SK-N-SH (cell line): Measurements from ENCODE around the gene KDSR. TPM values are rescaled to one million over a fixed set of nuclear protein-coding genes. Genes with fewer than 3 reads are reported as not detected.

Experiments used
- CTCF ChIA-PET: fragments of 300-600, 350-600 bp; formaldehyde crosslinking; extraction: SDS; loops from one replicate; lab custom pipeline; 2021; lab: Yijun Ruan, JAX
- POLR2A ChIA-PET: fragments of 350-600 bp; sonication (Branson Sonifier 250); formaldehyde crosslinking; extraction: SDS; loops from one replicate; lab custom pipeline; 2020; ENCODE audit warnings: antibody characterized with exemption, inconsistent platforms; lab: Yijun Ruan, JAX
- DNase-seq: peaks from one replicate; pipeline ENCODE4 v3.0.0; 2012
- H2AFZ ChIP-seq: fragments of 200-600 bp; sonication (generic); 2 replicates; pipeline ENCODE4 v1.8.1; 2016; ENCODE audit warnings: antibody characterized with exemption, mild to moderate bottlenecking, low read depth
- H3F3A ChIP-seq: fragments of 200-600 bp; sonication (generic); replicated peaks from 2 replicates; pipeline ENCODE3; 2016; ENCODE audit warnings: antibody characterized with exemption, mild to moderate bottlenecking; ENCODE audit not compliant: insufficient read depth
- H3K27ac ChIP-seq, 2 experiments: fragments of 200-500 bp in 1 of 2; fragments of 200-600 bp in 1 of 2; sonication (Bioruptor generic) in 1 of 2; sonication (generic), shearing (Covaris generic) in 1 of 2; 2 replicates each; pipeline versions ENCODE4 v1.5.1 to v1.6.1; 2014 to 2016; ENCODE audit warnings: low read depth in 2 of 2, inconsistent platforms in 1 of 2, low read length in 1 of 2, mild to moderate bottlenecking in 1 of 2, mixed read lengths in 1 of 2
- H3K27me3 ChIP-seq: fragments of 200-600 bp; sonication (generic), shearing (Covaris generic); 2 replicates; pipeline ENCODE4 v1.6.1; 2016; ENCODE audit warnings: mixed run types; ENCODE audit not compliant: insufficient read depth
- H3K36me3 ChIP-seq, 2 experiments: fragments of 200-500 bp in 1 of 2; fragments of 200-600 bp in 1 of 2; sonication (Bioruptor generic) in 1 of 2; sonication (generic) in 1 of 2; replicated peaks in 1 of 2; 2 replicates each; pipeline versions ENCODE3 to v1.5.1; 2014 to 2016; ENCODE audit warnings: low read length in 1 of 2, mild to moderate bottlenecking in 1 of 2; ENCODE audit not compliant: insufficient read depth in 2 of 2, control insufficient read depth in 1 of 2
- H3K4me1 ChIP-seq, 2 experiments: fragments of 200-500 bp in 1 of 2; fragments of 200-600 bp in 1 of 2; sonication (Bioruptor generic) in 1 of 2; sonication (generic), shearing (Covaris generic) in 1 of 2; 2 replicates each; pipeline versions ENCODE4 v1.5.1 to v1.6.1; 2014 to 2016; ENCODE audit warnings: low read depth in 1 of 2, low read length in 1 of 2, mixed run types in 1 of 2; ENCODE audit not compliant: insufficient read depth in 2 of 2, control insufficient read depth in 1 of 2
- H3K4me2 ChIP-seq: fragments of 200-600 bp; sonication (generic), shearing (Covaris generic); 2 replicates; pipeline ENCODE4 v1.6.1; 2017; ENCODE audit warnings: mixed run types
- H3K4me3 ChIP-seq, 2 experiments: fragments of 200-500 bp in 1 of 2; fragments of 200-600 bp in 1 of 2; sonication (Bioruptor generic) in 1 of 2; sonication (generic), shearing (Covaris generic) in 1 of 2; 2 replicates each; pipeline versions ENCODE4 v1.5.1 to v1.8.1; 2014 to 2016; ENCODE audit warnings: low read depth in 2 of 2, inconsistent platforms in 1 of 2, low read length in 1 of 2, mild to moderate bottlenecking in 1 of 2, mixed read lengths in 1 of 2, moderate library complexity in 1 of 2
- H3K79me2 ChIP-seq: fragments of 200-600 bp; sonication (generic); 2 replicates; pipeline ENCODE4 v1.8.1; 2017; ENCODE audit warnings: mild to moderate bottlenecking; ENCODE audit not compliant: insufficient read depth
- H3K9ac ChIP-seq: fragments of 200-600 bp; sonication (generic); 2 replicates; pipeline ENCODE4 v1.6.1; 2017; ENCODE audit warnings: mixed run types
- H3K9me2 ChIP-seq: fragments of 200-600 bp; sonication (generic); 2 replicates; pipeline ENCODE4 v1.6.1; 2017; ENCODE audit warnings: mixed run types
- H3K9me3 ChIP-seq: fragments of 200-600 bp; sonication (generic); 2 replicates; pipeline ENCODE4 v1.6.1; 2017; ENCODE audit warnings: mixed run types, mild to moderate bottlenecking, moderate library complexity
- H4K20me1 ChIP-seq: fragments of 200-600 bp; sonication (generic); 2 replicates; pipeline ENCODE4 v1.6.1; 2017; ENCODE audit warnings: mild to moderate bottlenecking, mixed run types; ENCODE audit not compliant: insufficient read depth
- CHD2 ChIP-seq: fragments of 150-350 bp; IDR thresholded peaks from 2 replicates; pipeline ENCODE4 v1.6.1; 2018; ENCODE audit warnings: low read length; ENCODE audit not compliant: partially characterized antibody
- ELF1 ChIP-seq: IDR thresholded peaks from 2 replicates; pipeline ENCODE4 v1.4.0; 2012
- EP300 ChIP-seq, 2 experiments: IDR thresholded peaks; 2 replicates each; pipeline versions ENCODE4 v1.4.0 to v1.6.1; 2012; ENCODE audit warnings: borderline replicate concordance in 1 of 2, low read depth in 1 of 2, low read length in 1 of 2
- EZH2phosphoT487 ChIP-seq: fragments of 200-600 bp; sonication (generic); IDR thresholded peaks from 2 replicates; pipeline ENCODE4 v1.6.1; 2017; ENCODE audit warnings: low read depth, mixed run types, mild to moderate bottlenecking, antibody characterized with exemption, moderate library complexity, borderline replicate concordance
- FOXJ3 ChIP-seq: sonication (generic); formaldehyde crosslinking; IDR thresholded peaks from 2 replicates; pipeline ENCODE4 v1.5.1; 2020; ENCODE audit warnings: mild to moderate bottlenecking, missing genetic modification reagents
- GABPA ChIP-seq: IDR thresholded peaks from 2 replicates; pipeline ENCODE4 v1.4.0; 2012; ENCODE audit warnings: low read depth, mild to moderate bottlenecking
- GATA2 ChIP-seq: sonication (generic); formaldehyde crosslinking; IDR thresholded peaks from 2 replicates; pipeline ENCODE4 v1.5.0; 2020; ENCODE audit warnings: mild to moderate bottlenecking, missing genetic modification reagents
- JUND ChIP-seq: IDR thresholded peaks from 2 replicates; pipeline ENCODE4 v1.4.0; 2012
- NRF1 ChIP-seq: IDR thresholded peaks from 2 replicates; pipeline ENCODE4 v1.6.1; 2012; ENCODE audit warnings: low read depth, mild to moderate bottlenecking, low read length
- RFX5 ChIP-seq: IDR thresholded peaks from 2 replicates; pipeline ENCODE4 v1.6.1; 2012; ENCODE audit warnings: mild to moderate bottlenecking, improper control_type of control experiment, low read length
- RXRA ChIP-seq: IDR thresholded peaks from 2 replicates; pipeline ENCODE4 v1.4.0; 2012; ENCODE audit warnings: low read depth, mild to moderate bottlenecking, borderline replicate concordance
- SMC3 ChIP-seq: IDR thresholded peaks from 2 replicates; pipeline ENCODE4 v1.6.1; 2012; ENCODE audit warnings: low read depth, low read length, improper control_type of control experiment
- YY1 ChIP-seq: IDR thresholded peaks from 2 replicates; pipeline ENCODE4 v1.4.0; 2012; ENCODE audit warnings: low read depth, mild to moderate bottlenecking
- WGBS: methylation state at CpG from one replicate; pipeline ENCODE4 v1.1.6; 2017; ENCODE audit warnings: low lambda C conversion rate; 5-methylcytosine and 5-hydroxymethylcytosine counted together
- polyA plus RNA-seq, 3 experiments: library from polyadenylated mRNA; depleted of rRNA; stranded (reverse); fragments of >200 nt; gene quantifications; 2 replicates each; pipeline ENCODE4 v1.2.3, GENCODE V29; 2012
- TF ChIP-seq, protein P1 (sequence below): IDR thresholded peaks from 2 replicates; pipeline ENCODE4 v1.4.0; 2012; ENCODE audit warnings: low read depth
- TF ChIP-seq, protein P2 (sequence below): IDR thresholded peaks from 2 replicates; pipeline ENCODE4 v1.6.1; 2012; ENCODE audit warnings: mild to moderate bottlenecking, low read depth, low read length, moderate library complexity
- TF ChIP-seq, protein P3 (sequence below): fragments of 200-600 bp; sonication (generic); IDR thresholded peaks from 2 replicates; pipeline ENCODE4 v1.6.1; 2017; ENCODE audit warnings: antibody characterized with exemption, mild to moderate bottlenecking, moderate library complexity
- TF ChIP-seq, protein P4 (sequence below): IDR thresholded peaks from 2 replicates; pipeline ENCODE4 v1.4.0; 2012; ENCODE audit warnings: low read depth, borderline replicate concordance
- TF ChIP-seq, protein P5 (sequence below): IDR thresholded peaks from 2 replicates; pipeline ENCODE4; 2012

Gene KDSR
- polyA plus RNA-seq, 1 of the 3 experiments (the other 2 are of a cell fraction): 22.3 TPM

DNA sequence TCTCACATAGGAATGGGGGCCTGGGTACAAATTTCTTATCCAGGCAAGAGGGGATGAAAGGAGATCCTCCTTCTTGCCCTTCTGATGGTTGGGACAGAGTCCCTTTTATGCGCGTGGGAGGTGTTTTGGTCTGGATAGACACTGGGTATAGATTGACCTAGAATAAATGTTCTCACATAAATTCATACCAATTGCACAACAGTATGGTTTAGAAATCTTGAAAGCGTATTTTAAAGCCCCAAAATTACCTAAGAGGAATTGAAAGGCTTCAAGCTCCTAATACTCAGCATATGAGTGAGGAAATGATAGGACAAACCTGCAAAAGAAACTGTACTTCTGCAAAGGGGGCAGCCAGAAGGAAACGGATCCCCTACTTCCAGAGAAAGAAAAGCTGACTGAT lies 44.8 kb downstream of the KDSR start:
- H3F3A ChIP-seq: peaks cover 8% of the 10 kb centered on the region
- no peak overlapping the region for H3K4me3 ChIP-seq
- H3K4me1 ChIP-seq: peaks cover 5 to 17% of the 10 kb centered on the region in 2 experiments; a peak in 2 of 4 replicates
- H3K9ac ChIP-seq: no peak overlapping the region
- ChIA-PET POLR2A (no interaction called here), CTCF (interaction anchor here (0.7 to 8.0 kb wide), 35 partner anchors 8 to 739 kb away, joined by 3 to 129 read pairs (median 5); partner anchors contain the start of gene VPS4B)
- WGBS: 93% methylated on average over 4 of the region's 4 CpGs
- H3K4me2 ChIP-seq: no peak overlapping the region
- no peaks in the 10 kb centered on the region for H3K9me2 ChIP-seq
- H3K27me3 ChIP-seq: no peaks in the 10 kb centered on the region; the same call in 1 of the 2 replicates
- no peaks in the 10 kb centered on the region for H3K36me3 ChIP-seq
- no peaks in the 10 kb centered on the region for H4K20me1 ChIP-seq
- no peaks in the 10 kb centered on the region for H3K79me2 ChIP-seq
- TF ChIP-seq GABPA: no peak
- no peak for TF ChIP-seq EZH2phosphoT487
- TF ChIP-seq, protein P1, sequence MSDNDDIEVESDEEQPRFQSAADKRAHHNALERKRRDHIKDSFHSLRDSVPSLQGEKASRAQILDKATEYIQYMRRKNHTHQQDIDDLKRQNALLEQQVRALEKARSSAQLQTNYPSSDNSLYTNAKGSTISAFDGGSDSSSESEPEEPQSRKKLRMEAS: no peak
- TF ChIP-seq, protein P2, sequence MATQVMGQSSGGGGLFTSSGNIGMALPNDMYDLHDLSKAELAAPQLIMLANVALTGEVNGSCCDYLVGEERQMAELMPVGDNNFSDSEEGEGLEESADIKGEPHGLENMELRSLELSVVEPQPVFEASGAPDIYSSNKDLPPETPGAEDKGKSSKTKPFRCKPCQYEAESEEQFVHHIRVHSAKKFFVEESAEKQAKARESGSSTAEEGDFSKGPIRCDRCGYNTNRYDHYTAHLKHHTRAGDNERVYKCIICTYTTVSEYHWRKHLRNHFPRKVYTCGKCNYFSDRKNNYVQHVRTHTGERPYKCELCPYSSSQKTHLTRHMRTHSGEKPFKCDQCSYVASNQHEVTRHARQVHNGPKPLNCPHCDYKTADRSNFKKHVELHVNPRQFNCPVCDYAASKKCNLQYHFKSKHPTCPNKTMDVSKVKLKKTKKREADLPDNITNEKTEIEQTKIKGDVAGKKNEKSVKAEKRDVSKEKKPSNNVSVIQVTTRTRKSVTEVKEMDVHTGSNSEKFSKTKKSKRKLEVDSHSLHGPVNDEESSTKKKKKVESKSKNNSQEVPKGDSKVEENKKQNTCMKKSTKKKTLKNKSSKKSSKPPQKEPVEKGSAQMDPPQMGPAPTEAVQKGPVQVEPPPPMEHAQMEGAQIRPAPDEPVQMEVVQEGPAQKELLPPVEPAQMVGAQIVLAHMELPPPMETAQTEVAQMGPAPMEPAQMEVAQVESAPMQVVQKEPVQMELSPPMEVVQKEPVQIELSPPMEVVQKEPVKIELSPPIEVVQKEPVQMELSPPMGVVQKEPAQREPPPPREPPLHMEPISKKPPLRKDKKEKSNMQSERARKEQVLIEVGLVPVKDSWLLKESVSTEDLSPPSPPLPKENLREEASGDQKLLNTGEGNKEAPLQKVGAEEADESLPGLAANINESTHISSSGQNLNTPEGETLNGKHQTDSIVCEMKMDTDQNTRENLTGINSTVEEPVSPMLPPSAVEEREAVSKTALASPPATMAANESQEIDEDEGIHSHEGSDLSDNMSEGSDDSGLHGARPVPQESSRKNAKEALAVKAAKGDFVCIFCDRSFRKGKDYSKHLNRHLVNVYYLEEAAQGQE: no peak
- no peak for TF ChIP-seq JUND
- no peak for TF ChIP-seq ELF1
- no peak for TF ChIP-seq RFX5
- TF ChIP-seq CHD2: no peak
- TF ChIP-seq, protein P3, sequence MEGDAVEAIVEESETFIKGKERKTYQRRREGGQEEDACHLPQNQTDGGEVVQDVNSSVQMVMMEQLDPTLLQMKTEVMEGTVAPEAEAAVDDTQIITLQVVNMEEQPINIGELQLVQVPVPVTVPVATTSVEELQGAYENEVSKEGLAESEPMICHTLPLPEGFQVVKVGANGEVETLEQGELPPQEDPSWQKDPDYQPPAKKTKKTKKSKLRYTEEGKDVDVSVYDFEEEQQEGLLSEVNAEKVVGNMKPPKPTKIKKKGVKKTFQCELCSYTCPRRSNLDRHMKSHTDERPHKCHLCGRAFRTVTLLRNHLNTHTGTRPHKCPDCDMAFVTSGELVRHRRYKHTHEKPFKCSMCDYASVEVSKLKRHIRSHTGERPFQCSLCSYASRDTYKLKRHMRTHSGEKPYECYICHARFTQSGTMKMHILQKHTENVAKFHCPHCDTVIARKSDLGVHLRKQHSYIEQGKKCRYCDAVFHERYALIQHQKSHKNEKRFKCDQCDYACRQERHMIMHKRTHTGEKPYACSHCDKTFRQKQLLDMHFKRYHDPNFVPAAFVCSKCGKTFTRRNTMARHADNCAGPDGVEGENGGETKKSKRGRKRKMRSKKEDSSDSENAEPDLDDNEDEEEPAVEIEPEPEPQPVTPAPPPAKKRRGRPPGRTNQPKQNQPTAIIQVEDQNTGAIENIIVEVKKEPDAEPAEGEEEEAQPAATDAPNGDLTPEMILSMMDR: no peak
- TF ChIP-seq, protein P4, sequence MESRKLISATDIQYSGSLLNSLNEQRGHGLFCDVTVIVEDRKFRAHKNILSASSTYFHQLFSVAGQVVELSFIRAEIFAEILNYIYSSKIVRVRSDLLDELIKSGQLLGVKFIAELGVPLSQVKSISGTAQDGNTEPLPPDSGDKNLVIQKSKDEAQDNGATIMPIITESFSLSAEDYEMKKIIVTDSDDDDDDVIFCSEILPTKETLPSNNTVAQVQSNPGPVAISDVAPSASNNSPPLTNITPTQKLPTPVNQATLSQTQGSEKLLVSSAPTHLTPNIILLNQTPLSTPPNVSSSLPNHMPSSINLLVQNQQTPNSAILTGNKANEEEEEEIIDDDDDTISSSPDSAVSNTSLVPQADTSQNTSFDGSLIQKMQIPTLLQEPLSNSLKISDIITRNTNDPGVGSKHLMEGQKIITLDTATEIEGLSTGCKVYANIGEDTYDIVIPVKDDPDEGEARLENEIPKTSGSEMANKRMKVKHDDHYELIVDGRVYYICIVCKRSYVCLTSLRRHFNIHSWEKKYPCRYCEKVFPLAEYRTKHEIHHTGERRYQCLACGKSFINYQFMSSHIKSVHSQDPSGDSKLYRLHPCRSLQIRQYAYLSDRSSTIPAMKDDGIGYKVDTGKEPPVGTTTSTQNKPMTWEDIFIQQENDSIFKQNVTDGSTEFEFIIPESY: no peak
- TF ChIP-seq EP300 (IDR thresholded peaks at IDR 0.05; ENCODE audit: borderline replicate concordance in 1 of 2, low read depth in 1 of 2, low read length in 1 of 2): no peak
- TF ChIP-seq FOXJ3 (CRISPR knock-in tag): no peak
- TF ChIP-seq NRF1: no peak
- no peak for TF ChIP-seq SMC3
- TF ChIP-seq GATA2 (CRISPR knock-in tag): no peak
- TF ChIP-seq, protein P5, sequence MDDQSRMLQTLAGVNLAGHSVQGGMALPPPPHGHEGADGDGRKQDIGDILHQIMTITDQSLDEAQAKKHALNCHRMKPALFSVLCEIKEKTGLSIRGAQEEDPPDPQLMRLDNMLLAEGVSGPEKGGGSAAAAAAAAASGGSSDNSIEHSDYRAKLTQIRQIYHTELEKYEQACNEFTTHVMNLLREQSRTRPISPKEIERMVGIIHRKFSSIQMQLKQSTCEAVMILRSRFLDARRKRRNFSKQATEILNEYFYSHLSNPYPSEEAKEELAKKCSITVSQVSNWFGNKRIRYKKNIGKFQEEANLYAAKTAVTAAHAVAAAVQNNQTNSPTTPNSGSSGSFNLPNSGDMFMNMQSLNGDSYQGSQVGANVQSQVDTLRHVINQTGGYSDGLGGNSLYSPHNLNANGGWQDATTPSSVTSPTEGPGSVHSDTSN: no peak
- no peak for TF ChIP-seq YY1
- no peak for TF ChIP-seq RXRA
- H2AFZ ChIP-seq: peak overlapping the region; percentile 42; the same call in 1 of the 2 replicates
- no peak for DNase-seq
- no peaks in the 10 kb centered on the region for H3K9me3 ChIP-seq
- H3K27ac ChIP-seq: peak overlapping the region; percentile 1 to 73; a peak in 3 of 4 replicates
